DMS153 treated with DMSO at 0.1 percent for 48 hours (cell line): Measurements from ENCODE around the gene ERC1.
"Not testable (repeated sequence)": the region's sequence is repeated elsewhere in the genome, so short reads cannot be mapped to it uniquely, and the experiment has no call there.

ENCODE experiments used
- DNase-seq: peaks from one replicate; lab custom pipeline; 2025; ENCODE audit not compliant: unreplicated experiment; lab: John Stamatoyannopoulos, UW

The ERC1 gene

GRCh38 chr12:1117970-1118563, 127.0 kb downstream of the ERC1 start:
- peak; percentile 92 for DNase-seq

DNA sequence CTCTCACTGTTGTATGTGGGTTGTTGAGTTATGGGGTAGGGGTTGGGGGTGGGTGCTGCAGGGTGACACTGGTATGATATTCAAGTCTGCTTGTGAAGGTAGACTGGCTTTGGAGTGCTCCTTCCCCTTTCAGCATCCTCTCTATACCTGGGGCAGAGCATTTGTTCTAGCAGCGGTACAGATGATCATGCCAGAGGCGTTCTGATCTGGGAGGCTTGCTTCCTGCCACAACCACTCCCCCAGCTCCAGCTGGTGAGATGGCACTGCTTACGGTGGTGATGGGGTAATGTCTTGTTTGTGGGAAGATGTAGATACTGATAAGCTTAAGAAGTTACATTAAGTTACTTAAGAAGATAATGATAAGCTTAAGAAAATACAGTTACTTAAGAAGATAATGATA, 131.8 kb downstream of the ERC1 start:
- DNase-seq = no peak

GRCh38 chr12:1126091-1126490, 135.1 kb downstream of the ERC1 start:
- no peak for DNase-seq

DNA sequence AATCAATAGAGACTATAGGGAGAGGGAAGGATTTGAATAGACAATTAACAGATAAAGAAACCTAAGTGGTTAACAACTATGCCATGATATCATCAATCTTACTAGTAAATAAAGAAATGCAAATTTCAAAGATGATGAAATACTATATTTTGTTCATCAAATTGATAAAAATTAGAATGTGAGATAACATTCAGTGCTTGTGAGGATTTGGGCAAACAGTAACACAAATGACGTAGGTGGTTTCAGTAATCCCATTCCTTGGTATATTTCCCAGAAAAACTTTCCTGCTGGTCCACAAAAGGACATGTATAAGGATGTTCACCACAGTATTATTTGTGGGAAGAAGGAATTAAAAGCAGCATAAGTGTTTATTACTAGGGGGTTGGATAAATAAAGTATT, 136.0 kb downstream of the ERC1 start:
- DNase-seq = no peak

DNA sequence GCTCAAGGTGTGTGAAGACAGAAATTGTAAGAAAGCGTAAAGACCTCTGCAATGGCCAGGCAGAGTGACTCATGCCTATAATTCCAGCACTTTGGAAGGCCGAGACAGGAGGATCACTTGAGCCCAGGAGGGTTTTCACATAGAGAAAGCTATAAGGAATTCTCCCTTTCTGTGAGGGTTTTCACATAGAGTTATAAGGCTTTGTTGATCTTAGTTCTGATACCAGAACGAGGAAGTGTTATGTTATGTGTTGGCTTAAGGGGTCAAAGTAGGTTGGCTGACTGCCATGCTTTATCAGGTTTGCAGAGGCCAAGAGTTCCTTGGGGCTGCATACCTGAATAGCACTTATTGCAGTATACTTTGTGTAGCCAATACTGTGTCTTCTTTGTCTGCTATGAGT, 139.1 kb downstream of the ERC1 start:
- DNase-seq = peak; percentile 23

- no peak for DNase-seq
Observed at GRCh38 chr12:1130571-1130970, 139.5 kb downstream of the ERC1 start.

DNA sequence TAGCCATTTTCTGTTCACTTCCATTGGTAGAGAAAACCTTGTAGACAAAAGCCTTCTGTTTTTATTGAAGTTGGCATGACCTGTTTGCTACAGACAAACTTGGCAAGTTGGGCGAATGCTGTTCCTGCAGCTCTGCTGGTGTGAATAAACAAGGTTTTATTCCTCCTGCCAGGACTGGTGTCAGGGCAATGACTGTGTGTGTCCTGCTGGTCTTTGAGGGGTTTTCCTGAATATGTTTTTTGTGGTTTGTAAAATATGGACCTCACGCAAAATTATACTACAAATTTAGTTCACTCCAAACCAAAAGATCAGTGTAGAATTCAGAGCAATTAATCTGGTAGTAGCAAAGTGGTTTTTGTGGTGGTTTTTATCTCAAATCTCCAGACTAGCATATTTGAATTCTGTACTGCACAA, 140.8 kb downstream of the ERC1 start:
- DNase-seq = no peak

GRCh38 chr12:1132311-1132710, 141.3 kb downstream of the ERC1 start:
- no peak for DNase-seq

DNA sequence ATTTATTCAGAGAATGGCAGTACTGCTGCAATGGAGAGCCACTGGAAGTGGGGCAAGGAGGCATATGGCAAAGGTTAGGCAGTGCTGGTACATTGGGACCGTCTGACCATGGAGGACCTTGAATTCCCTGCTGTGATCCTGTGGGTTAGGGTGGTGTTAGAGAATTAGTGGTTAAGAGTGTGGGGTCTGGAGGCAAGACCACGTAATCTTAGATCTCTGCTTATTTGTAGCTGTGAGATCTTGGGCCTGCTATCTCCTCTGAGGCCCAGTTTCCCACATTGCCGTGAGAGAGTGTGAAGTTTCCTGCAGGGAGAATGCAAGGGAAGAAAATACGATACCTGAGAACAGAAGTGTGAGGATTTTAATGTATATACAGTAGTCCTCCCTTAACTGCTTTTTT, 147.7 kb downstream of the ERC1 start:
- DNase-seq = no peak

DNA sequence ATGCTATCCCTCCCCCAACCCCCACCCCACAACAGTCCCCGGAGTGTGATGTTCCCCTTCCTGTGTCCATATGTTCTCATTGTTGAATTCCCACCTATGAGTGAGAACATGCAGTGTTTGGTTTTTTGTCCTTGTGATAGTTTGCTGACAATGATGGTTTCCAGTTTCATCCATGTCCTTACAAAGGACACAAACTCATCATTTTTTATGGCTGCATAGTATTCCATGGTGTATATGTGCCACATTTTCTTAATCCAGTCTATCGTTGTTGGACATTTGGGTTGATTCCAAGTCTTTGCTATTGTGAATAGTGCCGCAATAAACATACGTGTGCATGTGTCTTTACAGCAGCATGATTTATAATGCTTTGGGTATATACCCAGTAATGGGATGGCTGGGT, 155.7 kb downstream of the ERC1 start:
- not testable (repeated sequence) for DNase-seq

- DNase-seq = no peak
Observed at GRCh38 chr12:1147821-1148220, 156.8 kb downstream of the ERC1 start.

DNA sequence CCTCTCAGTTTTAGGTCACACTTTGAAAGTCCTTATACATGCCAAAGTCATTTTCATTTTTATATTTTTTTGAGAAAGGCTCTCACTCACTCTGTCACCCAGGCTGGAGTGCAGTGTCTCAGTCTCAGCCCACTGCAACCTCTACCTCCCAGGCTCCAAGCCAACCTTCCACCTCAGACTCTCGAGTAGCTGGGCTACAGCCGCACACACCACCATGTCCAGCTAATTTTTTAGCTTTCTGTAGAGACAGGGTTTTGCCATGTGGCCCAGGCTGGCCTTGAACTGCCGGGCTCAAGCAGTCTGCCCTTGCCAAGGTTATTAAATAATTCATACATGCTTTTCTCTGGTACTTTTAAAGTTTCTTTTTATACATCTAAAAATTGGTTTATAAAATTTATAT, 166.0 kb downstream of the ERC1 start:
- DNase-seq = no peak

DNA sequence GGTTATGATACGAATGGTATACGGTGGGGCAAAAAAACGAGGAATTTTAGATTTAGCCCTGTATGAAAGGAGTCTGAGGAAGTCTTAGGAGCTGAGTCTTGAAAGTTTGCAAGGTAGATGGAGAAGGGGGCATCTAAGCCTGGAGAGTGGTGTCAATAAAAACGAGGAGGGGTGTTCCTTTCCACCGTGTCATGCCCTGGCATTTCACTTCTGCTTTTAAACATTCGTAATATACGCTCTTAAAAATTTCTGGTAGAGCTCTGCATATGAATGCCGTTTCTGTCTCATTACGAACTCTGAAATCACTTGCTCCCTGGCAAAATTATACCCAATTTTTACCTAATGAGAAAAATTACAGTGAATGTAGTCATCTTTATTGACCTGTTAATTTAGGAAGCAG, 170.2 kb downstream of the ERC1 start:
- no peak for DNase-seq

DNA sequence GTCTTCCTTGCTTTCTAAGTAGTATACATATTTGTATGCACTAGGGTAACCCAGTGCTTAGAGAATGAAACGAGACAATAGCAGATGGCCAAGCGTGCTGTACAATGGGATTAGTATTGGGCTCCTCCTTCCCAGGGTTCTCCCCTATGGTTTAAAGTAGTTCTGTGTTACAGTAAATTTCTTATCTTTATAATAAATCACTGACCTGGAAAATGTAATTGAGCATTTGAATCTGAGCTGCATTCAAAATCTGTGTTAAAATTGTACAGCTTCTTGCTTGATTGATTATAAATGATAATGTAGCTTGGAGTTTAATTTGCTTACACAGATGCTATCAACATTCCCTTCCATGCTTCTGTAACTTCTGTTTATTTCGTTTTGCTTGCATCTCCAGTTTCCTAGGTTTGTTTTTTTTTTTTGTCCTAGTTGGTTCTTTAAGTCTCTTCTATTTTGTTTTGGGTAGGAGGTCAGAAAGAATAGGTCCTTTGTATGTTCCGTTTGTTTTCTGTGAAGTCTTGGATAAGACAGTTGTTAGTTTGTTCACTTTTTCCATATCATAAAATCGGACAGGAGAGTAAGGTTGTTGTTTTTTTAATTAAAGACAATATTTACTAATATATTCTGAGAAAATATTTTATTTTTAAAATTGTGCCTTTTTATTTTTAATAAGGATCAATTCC, 171.2 kb downstream of the ERC1 start:
- DNase-seq = no peak

- no peak for DNase-seq
Observed at GRCh38 chr12:1167784-1168183, 176.8 kb downstream of the ERC1 start.

DNA sequence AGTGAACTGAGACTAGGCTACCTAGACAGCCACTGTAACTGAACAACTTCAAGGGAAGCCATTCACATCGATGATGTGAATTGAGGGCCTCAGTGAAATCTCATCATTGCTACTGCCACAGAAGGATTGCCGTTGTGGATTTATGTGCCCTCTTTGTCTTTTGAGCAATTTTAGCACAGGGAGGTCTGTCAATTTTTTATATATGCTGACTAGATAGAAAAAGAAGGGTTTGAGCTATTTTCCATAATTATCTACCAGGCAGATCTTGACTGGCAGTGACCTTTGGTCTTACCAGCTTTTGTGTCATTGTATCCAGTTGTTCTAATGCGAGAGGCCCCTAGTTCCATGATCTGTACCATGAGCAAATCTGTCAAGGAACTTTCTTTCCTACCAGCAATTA, 179.4 kb downstream of the ERC1 start:
- no peak for DNase-seq

GRCh38 chr12:1171657-1172408, 180.8 kb downstream of the ERC1 start:
- peak; percentile 63 for DNase-seq

DNA sequence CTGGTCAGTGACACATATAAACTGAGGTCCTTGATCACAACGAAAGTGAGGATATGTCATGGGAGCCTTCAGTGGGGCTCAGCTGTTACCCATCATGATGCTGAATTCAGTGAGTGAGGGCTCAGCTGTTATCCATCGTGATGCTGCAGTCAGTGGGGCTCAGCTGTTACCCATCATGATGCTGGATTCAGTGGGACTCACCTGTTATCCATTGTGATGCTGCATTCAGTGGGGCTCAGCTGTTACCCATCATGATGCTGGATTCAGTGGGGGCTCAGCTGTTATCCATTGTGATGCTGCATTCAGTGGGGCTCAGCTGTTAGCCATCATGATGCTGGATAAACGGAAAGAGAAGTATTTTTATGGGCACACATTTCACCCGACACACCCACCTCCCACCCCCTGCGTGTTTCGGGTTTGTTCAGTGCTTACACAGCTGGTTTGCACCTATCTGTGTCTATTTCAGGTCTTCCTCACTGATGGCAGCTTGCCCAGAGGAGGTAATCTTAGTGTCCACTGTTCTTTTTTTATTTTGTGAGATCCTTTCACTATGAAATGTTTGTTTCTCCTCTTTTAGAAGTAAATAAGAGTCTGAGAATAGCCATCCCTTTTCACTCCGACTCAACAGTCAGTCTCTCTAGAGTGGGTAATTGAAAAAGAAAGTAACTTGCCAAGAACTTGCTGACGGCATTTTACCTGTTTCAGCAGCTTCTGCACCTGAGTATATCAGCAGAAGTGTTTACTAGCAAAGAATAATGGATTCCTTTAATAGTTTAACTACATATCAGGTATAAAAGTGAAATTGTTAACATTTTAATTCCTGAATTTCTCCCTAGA, 183.0 kb downstream of the ERC1 start:
- DNase-seq = peak; percentile 15

GRCh38 chr12:1174659-1175058, 183.6 kb downstream of the ERC1 start:
- no peak for DNase-seq

DNA sequence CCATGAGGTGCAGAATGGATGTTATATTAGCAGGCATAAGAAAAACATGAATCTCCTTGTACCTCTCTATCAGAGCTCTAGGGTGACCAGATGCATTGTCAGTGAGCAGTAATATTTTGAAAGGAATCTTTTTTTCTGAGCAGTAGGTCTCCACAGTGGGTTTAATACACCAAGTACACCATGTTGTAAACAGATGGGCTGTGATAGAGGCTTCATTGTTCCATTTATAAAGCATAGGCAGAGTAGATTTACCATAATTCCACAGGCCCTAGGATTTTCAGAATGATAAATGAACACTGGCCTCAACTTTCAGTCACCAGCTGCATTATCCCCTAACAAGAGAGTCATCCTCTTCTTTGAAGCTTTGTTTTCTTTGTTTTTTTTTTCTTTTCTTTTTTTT, 185.2 kb downstream of the ERC1 start:
- DNase-seq = no peak

DNA sequence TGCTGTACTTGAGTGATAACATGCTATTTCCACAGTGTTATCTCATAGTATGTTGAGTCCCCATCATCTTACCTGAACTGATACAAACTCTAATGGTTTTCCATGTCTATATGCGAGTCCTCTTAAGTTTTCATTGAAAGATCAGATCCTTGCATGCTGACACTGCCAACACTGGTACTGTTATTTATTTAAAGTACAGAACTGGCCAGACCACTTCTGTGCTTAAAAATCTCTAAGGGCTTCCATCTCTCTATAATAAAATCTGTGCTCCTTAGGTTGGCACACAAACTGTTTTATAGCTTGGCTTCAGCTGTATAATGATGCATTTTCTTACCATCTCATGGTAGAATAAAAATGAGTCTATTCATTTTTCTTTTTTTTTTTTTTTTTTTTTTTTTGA, 188.1 kb downstream of the ERC1 start:
- DNase-seq = no peak

- no peak for DNase-seq
Observed at GRCh38 chr12:1182069-1182468, 191.0 kb downstream of the ERC1 start.
